Raji (cell line): ENCODE measurements around the gene SLC6A13.

Source experiments
- POLR2A ChIP-seq: IDR thresholded peaks from 2 replicates; pipeline ENCODE4 v1.6.1; 2011; ENCODE audit warnings: low read depth, low read length, control low read depth; ENCODE audit not compliant: insufficient read depth

SLC6A13 gene

DNA sequence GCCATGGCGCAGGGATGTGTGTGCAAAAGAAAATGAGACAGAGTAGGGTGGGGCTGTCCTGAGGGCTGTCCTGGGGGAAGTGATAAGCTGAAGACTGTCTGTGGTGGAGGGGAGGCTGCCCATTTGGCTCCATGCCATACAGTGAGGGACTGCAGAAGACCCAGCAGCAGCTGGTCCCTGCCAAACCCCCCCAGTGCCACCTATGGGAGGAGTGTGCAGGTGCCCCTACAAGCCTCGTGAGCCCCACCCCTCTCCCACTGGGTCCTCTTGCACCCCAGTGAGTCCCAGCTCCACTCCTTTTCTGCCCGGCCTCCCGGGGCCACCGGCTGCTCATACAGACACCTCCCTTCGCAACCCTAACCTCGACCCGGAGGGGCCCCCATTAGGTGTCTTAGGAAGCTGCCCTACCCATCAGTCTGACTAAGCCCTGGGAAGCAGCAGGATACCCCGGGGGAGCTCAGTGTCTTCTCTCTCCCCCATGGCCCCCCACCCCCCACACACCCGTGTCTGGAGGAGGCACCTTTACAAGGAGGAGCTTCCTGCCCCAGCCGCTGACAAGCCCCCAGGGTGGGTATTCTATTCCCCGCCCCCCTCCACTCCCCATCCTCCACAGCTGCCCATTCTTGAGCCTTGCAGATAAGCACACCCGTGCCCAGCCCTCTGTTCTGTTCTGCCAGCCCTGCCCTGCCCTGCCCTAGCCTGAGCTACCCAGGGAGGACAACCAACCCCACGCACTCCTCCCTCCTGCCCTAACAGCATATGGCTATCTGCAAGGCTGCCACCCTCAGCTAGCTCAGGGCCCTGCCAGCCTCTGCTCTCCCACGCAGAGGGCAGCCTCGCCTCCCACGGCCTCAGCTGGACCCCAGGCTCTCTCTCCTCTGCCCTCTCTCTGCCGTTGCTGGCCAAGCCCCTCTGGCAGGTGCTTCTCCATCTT lies 90.6 kb downstream of the SLC6A13 start:
- TF ChIP-seq POLR2A = no peak

DNA sequence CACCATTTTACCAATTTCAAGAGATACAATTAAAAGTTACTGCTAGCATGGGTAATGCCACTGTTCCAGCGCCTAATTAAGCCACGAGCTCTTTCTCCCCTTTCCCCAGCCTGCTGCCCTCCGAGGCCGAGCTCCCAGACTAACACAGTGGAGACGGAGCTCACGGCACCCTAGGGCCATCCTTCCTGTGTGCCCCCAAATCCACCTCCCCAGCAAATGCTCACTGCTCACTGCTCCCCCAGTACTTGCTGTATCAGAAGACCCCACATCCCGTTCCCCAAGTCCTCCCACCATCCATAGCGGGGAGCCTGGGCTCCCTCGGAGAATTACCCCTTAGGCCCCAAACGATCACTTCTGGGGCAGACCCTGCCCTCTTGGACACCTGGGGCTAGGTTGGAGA lies 91.4 kb downstream of the SLC6A13 start:
- TF ChIP-seq POLR2A = no peak
